Astrocyte (in vitro differentiated cells and primary cell): Measurements from ENCODE around the gene SAPCD2. TPM values are rescaled to one million over a fixed set of nuclear protein-coding genes. Genes with fewer than 3 reads are reported as not detected.

Experiments used
- DNase-seq: peaks from one replicate; pipeline ENCODE4 v3.0.0-alpha.2; 2010; ENCODE audit warnings: low read depth
- FAIRE-seq: peaks from 2 replicates; lab custom pipeline; 2011; peaks lifted over from hg19 to GRCh38; lab: Jason Lieb, UNC
- H2AFZ ChIP-seq: 2 replicates; pipeline ENCODE4 v1.6.0; 2012; ENCODE audit warnings: low read depth, low read length, inconsistent platforms
- H3K27ac ChIP-seq: 2 replicates; pipeline ENCODE4 v1.5.1; 2011; ENCODE audit warnings: low read depth, low read length, inconsistent platforms
- H3K27me3 ChIP-seq: 2 replicates; pipeline ENCODE4 v1.6.0; 2011; ENCODE audit warnings: low read length, inconsistent platforms; ENCODE audit not compliant: insufficient read depth
- H3K36me3 ChIP-seq: 2 replicates; pipeline ENCODE4 v1.5.1; 2011; ENCODE audit warnings: low read length, inconsistent platforms; ENCODE audit not compliant: insufficient read depth
- H3K4me1 ChIP-seq: 2 replicates; pipeline ENCODE4 v1.5.1; 2011; ENCODE audit warnings: low read length, inconsistent platforms; ENCODE audit not compliant: insufficient read depth
- H3K4me2 ChIP-seq: 2 replicates; pipeline ENCODE4 v1.6.0; 2012; ENCODE audit warnings: low read length, inconsistent platforms
- H3K4me3 ChIP-seq: 2 replicates; pipeline ENCODE4 v1.5.1; 2011; ENCODE audit warnings: low read depth, mild to moderate bottlenecking, low read length, inconsistent platforms; ENCODE audit not compliant: insufficient read depth
- H3K79me2 ChIP-seq: 2 replicates; pipeline ENCODE4 v1.6.0; 2012; ENCODE audit warnings: mild to moderate bottlenecking, low read length, inconsistent platforms; ENCODE audit not compliant: insufficient read depth
- H3K9ac ChIP-seq: 2 replicates; pipeline ENCODE4 v1.6.0; 2012; ENCODE audit warnings: mild to moderate bottlenecking, low read length, inconsistent platforms
- H3K9me3 ChIP-seq: 2 replicates; pipeline ENCODE4 v1.5.1; 2012; ENCODE audit warnings: low read depth, mild to moderate bottlenecking, low read length, inconsistent platforms; ENCODE audit not compliant: insufficient read depth
- H4K20me1 ChIP-seq: 2 replicates; pipeline ENCODE4 v1.6.0; 2012; ENCODE audit warnings: low read length, inconsistent platforms; ENCODE audit not compliant: insufficient read depth
- H3K27ac Mint-ChIP-seq: one replicate; pipeline ENCODE4 v1.8.0; 2021; ENCODE audit warnings: mild to moderate bottlenecking, mixed read lengths; ENCODE audit not compliant: unreplicated experiment
- H3K27me3 Mint-ChIP-seq: one replicate; pipeline ENCODE4 v1.8.0; 2021; ENCODE audit warnings: low read depth, mixed read lengths; ENCODE audit not compliant: unreplicated experiment
- H3K36me3 Mint-ChIP-seq: one replicate; pipeline ENCODE4 v1.8.0; 2021; ENCODE audit warnings: low read depth, mixed read lengths; ENCODE audit not compliant: unreplicated experiment
- H3K4me1 Mint-ChIP-seq: one replicate; pipeline ENCODE4 v1.8.0; 2021; ENCODE audit warnings: low read depth, mixed read lengths; ENCODE audit not compliant: unreplicated experiment
- H3K4me3 Mint-ChIP-seq: one replicate; pipeline ENCODE4 v1.8.0; 2021; ENCODE audit warnings: mild to moderate bottlenecking, moderate library complexity, mixed read lengths; ENCODE audit not compliant: unreplicated experiment
- H3K9me3 Mint-ChIP-seq: one replicate; pipeline ENCODE4 v1.8.0; 2021; ENCODE audit warnings: mild to moderate bottlenecking, mixed read lengths; ENCODE audit not compliant: unreplicated experiment
- EZH2 ChIP-seq: IDR thresholded peaks from 2 replicates; pipeline ENCODE4 v1.6.1; 2012; ENCODE audit warnings: mild to moderate bottlenecking, low read length, inconsistent platforms; ENCODE audit not compliant: insufficient read depth
- total RNA-seq: library from RNA; stranded (reverse); gene quantifications from 2 replicates; pipeline ENCODE4 v1.2.1, GENCODE V29; 2021
- TF ChIP-seq, protein P1 (sequence below): IDR thresholded peaks from 2 replicates; pipeline ENCODE4 v1.5.1; 2011; ENCODE audit warnings: low read depth, mild to moderate bottlenecking, inconsistent platforms, low read length, moderate library complexity; ENCODE audit not compliant: insufficient read depth

The SAPCD2 gene
- total RNA-seq, 1 donor from 2014 or later, result 0.43 TPM

DNA sequence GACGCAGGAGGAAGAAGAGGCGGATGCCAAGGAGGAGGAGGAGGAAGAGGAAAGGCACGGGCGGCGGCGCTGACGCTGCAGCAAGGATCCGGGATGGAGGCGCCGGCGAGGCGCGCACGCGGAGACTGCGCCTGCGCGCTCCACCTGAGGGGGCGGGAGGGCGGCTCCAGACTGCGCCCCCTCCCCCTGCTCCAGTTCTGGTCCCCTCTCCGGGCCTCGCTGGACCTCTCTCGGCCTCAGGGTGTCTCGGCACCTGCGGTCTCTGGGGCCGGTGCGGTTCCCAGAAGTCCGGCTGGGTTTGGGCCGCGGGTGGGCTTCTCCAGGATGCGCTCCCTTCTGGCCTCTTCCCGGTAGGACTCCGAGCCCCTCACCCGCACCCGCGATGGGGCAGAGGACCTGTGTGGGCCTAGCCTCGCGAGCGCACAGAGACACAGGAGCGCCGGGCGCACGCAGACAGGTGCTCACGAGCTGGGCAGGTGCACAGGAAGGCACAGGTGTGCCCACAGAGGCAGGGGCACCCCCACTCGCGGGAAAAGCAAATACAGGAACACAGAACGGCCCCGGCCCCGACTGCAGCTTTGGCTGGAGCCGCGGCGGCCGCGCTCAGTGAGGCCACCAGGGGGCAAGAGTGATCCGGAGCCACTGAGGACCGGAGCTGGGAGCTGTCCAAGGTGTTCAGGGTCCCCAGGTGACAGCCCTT is 24.1 kb downstream of the SAPCD2 start, which contains the start of gene NPDC1:
TSS of gene NPDC1 (minus strand) at position 90 of the 700 bp plus-strand sequence. CDS start 188 bp downstream, outside the sequence.
- peak; percentile 41 for DNase-seq
- Histone ChIP-seq H4K20me1 (peaks cover 32% of the 10 kb centered on the region), H3K9me3 (no peaks in the 10 kb centered on the region), H3K27me3 (peaks cover 11% of the 10 kb centered on the region), H3K27ac (no peak within 1 kb of the TSS), H3K9ac (peak within 1 kb of the TSS; percentile 48), H3K4me1 (peaks cover 16% of the 10 kb centered on the region), H3K4me3 (peak within 1 kb of the TSS; percentile 65), H3K4me2 (peak within 1 kb of the TSS; percentile 98), H3K36me3 (no peaks in the 10 kb centered on the region), H2AFZ (peak within 1 kb of the TSS; percentile 79), H3K79me2 (peaks cover 22% of the 10 kb centered on the region)
- peak within 1 kb of the TSS; percentile 79 for H3K4me3 Mint-ChIP-seq
- H3K4me1 Mint-ChIP-seq, result peaks cover 2% of the 10 kb centered on the region
- TF ChIP-seq, protein P1, sequence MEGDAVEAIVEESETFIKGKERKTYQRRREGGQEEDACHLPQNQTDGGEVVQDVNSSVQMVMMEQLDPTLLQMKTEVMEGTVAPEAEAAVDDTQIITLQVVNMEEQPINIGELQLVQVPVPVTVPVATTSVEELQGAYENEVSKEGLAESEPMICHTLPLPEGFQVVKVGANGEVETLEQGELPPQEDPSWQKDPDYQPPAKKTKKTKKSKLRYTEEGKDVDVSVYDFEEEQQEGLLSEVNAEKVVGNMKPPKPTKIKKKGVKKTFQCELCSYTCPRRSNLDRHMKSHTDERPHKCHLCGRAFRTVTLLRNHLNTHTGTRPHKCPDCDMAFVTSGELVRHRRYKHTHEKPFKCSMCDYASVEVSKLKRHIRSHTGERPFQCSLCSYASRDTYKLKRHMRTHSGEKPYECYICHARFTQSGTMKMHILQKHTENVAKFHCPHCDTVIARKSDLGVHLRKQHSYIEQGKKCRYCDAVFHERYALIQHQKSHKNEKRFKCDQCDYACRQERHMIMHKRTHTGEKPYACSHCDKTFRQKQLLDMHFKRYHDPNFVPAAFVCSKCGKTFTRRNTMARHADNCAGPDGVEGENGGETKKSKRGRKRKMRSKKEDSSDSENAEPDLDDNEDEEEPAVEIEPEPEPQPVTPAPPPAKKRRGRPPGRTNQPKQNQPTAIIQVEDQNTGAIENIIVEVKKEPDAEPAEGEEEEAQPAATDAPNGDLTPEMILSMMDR, result peak; percentile 65
- no peak for TF ChIP-seq EZH2
- H3K27ac Mint-ChIP-seq, result no peak within 1 kb of the TSS
- H3K9me3 Mint-ChIP-seq, result no peaks in the 10 kb centered on the region
- H3K27me3 Mint-ChIP-seq, result peaks cover 26% of the 10 kb centered on the region
- H3K36me3 Mint-ChIP-seq, result no peaks in the 10 kb centered on the region
- FAIRE-seq, result no peak

DNA sequence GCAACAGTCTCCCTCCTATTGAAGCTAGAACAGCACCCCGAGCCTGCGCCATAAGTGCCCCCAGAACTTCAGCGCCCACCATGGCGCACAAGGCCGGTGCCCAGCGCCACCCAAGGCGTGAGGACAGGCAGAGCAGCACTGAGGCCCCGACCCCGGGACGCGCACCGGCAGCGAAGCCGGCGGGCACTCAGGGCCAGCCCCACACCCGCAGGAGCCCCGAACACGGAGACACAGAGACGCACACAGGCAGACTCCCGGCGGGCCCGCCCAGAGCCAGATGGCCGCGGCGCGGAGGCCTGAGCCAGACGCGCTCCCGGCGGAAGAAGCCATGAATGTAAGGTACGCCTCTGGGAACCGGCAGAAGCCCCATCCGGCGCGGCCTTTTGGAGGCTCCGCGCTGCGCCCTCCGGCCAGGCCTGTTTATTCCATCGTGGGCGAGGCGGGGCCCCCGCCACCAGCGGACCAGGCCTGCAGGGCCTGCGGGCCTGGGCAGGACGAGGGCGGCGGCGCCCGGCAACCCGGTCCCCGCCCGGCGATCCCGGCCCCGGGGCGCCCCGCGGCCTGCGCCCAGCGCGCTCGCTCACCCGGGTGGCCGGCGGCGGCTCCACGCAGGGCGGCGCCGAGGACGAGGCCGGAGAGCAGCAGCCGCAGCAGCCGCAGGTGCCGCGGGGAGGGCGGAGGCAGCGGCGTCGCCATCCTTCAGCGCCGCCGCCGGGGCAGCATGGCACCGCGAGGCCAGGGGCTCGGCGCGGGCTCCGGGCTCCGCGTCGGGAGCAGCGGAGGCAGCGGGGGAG is 24.9 kb downstream of the SAPCD2 start:
- H3K4me3 ChIP-seq, result peak overlapping the region; percentile 65
- DNase-seq (peak; percentile 34), FAIRE-seq (no peak)
- TF ChIP-seq, protein P1, result no peak
- no peak for TF ChIP-seq EZH2
- Mint-ChIP-seq H3K27me3 (peaks cover 23% of the 10 kb centered on the region), H3K4me3 (peak overlapping the region; percentile 79), H3K36me3 (no peaks in the 10 kb centered on the region), H3K27ac (no peak overlapping the region), H3K4me1 (peaks cover 2% of the 10 kb centered on the region), H3K9me3 (no peaks in the 10 kb centered on the region)
- peak overlapping the region; percentile 98 for H3K4me2 ChIP-seq
- no peaks in the 10 kb centered on the region for H3K9me3 ChIP-seq
- H3K36me3 ChIP-seq, result no peaks in the 10 kb centered on the region
- H3K9ac ChIP-seq, result peak overlapping the region; percentile 48
- peaks cover 32% of the 10 kb centered on the region for H4K20me1 ChIP-seq
- peaks cover 11% of the 10 kb centered on the region for H3K27me3 ChIP-seq
- H3K79me2 ChIP-seq, result peaks cover 22% of the 10 kb centered on the region
- H3K27ac ChIP-seq, result no peak overlapping the region
- peak overlapping the region; percentile 79 for H2AFZ ChIP-seq
- peaks cover 16% of the 10 kb centered on the region for H3K4me1 ChIP-seq
